Measurements from ENCODE around the gene SYTL3. TPM values are rescaled to one million over a fixed set of nuclear protein-coding genes. Genes with fewer than 3 reads are reported as not detected.
"Not testable (repeated sequence)": the region's sequence is repeated elsewhere in the genome, so short reads cannot be mapped to it uniquely, and the experiment has no call there.

Gene SYTL3
- total and polyA plus RNA-seq, 2 experiments from 2014 or later: 9.9 to 11.4 TPM

DNA sequence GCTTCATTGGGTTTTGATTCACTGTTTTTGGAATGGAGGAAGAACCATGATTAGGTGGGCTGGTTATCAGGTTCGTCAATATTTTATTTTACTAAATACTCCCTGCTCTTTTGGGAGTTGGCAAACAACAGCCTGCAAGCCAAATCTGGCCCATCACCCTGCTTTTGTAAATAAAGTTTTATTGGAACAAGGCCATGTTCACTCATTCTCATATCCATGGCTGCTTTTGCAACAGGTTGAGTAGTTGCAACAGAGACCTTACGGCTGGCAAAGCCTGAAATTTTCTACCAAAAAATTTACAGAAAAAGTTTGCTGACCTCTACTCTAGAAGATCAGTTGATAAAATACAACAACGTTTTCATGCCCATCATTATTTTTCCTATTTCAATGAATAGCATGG, 45.1 kb downstream of the SYTL3 start:
- H3K4me1 ChIP-seq (ENCODE audit: low read depth): no peaks in the 10 kb centered on the region
- DNase-seq (ENCODE audit: low read depth in 1 of 2, low spot score in 1 of 2): no peak
- no peaks in the 10 kb centered on the region for H3K9me3 ChIP-seq (ENCODE audit: low read depth)
- H3K36me3 ChIP-seq: no peaks in the 10 kb centered on the region
- H3K27me3 ChIP-seq: no peaks in the 10 kb centered on the region
- no peak overlapping the region for H3K27ac ChIP-seq
- no peak overlapping the region for H3K4me3 ChIP-seq
- TF ChIP-seq, protein P1, sequence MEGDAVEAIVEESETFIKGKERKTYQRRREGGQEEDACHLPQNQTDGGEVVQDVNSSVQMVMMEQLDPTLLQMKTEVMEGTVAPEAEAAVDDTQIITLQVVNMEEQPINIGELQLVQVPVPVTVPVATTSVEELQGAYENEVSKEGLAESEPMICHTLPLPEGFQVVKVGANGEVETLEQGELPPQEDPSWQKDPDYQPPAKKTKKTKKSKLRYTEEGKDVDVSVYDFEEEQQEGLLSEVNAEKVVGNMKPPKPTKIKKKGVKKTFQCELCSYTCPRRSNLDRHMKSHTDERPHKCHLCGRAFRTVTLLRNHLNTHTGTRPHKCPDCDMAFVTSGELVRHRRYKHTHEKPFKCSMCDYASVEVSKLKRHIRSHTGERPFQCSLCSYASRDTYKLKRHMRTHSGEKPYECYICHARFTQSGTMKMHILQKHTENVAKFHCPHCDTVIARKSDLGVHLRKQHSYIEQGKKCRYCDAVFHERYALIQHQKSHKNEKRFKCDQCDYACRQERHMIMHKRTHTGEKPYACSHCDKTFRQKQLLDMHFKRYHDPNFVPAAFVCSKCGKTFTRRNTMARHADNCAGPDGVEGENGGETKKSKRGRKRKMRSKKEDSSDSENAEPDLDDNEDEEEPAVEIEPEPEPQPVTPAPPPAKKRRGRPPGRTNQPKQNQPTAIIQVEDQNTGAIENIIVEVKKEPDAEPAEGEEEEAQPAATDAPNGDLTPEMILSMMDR (IDR thresholded peaks at IDR 0.05; ENCODE audit: low read depth, low read length): no peak

DNA sequence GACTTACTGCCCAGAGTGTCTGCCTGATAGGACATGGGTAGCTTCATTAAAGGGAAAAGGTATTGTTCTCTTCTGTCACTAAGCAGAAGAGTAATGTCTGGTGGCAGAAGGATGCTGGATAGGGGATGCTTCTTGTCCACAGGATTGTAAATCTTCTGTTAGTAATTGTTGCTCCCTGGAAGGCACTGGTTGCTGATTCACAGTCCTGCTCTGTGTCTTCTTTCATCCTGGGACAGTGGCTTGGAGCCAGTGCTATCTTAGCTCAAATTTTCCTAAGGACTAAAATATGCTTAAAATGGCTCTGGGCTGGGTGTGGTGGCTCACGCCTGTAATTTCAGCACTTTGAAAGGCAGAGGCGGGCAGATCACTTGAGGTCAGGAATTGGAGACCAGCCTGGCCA, 48.0 kb downstream of the SYTL3 start:
- H3K9me3 ChIP-seq (ENCODE audit: low read depth): no peaks in the 10 kb centered on the region
- no peaks in the 10 kb centered on the region for H3K36me3 ChIP-seq
- TF ChIP-seq, protein P1 (IDR thresholded peaks at IDR 0.05; ENCODE audit: low read depth, low read length): no peak
- no peak overlapping the region for H3K4me3 ChIP-seq
- H3K27ac ChIP-seq: no peak overlapping the region
- H3K27me3 ChIP-seq: no peaks in the 10 kb centered on the region
- H3K4me1 ChIP-seq (ENCODE audit: low read depth): no peaks in the 10 kb centered on the region
- no peak for DNase-seq (ENCODE audit: low read depth in 1 of 2, low spot score in 1 of 2)

DNA sequence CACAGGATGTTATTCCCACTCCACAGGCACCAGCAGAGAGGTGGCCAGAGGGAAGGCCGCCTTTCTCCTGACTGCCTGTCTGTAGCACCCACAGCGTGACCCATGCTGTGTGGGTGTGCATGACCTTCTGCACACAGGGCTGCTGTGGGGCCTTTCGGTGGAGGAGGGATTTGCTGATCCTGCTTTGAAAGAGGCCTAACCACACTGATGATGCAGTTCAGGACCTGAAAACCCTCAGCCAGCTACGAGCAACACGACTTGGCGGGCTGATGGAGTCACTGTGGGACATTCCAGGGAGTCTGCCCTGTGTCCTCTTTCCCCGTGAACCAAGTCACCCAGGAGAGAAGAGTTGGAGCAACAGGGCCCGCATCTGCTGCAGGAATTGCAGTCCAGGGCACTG, 49.1 kb downstream of the SYTL3 start:
- DNase-seq (ENCODE audit: low read depth in 1 of 2, low spot score in 1 of 2): no peak
- Histone ChIP-seq H3K27me3 (no peaks in the 10 kb centered on the region), H3K9me3 (ENCODE audit: low read depth) (no peaks in the 10 kb centered on the region), H3K27ac (no peak overlapping the region), H3K36me3 (no peaks in the 10 kb centered on the region), H3K4me1 (ENCODE audit: low read depth) (no peaks in the 10 kb centered on the region), H3K4me3 (no peak overlapping the region)
- TF ChIP-seq, protein P1 (IDR thresholded peaks at IDR 0.05; ENCODE audit: low read depth, low read length): no peak

DNA sequence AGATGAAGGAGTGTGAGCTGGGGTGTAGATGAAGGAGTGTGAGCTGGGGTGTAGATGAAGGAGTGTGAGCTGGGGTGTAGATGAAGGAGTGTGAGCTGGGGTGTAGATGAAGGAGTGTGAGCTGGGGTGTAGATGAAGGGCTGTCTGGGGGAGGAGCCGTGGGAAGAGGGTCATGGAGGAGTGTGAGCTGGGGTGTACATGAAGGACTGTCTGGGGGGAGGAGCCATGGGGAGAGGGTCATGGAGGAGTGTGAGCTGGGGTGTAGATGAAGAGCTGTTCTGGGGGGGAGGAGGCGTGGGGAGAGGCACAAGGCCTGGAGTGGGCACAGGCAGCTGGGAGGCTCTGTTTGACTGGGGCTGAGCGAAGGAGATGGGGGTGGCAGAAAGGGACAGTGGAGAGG, 51.4 kb downstream of the SYTL3 start:
- H3K4me1 ChIP-seq (ENCODE audit: low read depth): peaks cover 12% of the 10 kb centered on the region
- not testable (repeated sequence) for H3K36me3 ChIP-seq; H3K9me3 ChIP-seq (ENCODE audit: low read depth); H3K4me3 ChIP-seq; H3K27me3 ChIP-seq; DNase-seq (ENCODE audit: low read depth in 1 of 2, low spot score in 1 of 2); H3K27ac ChIP-seq

DNA sequence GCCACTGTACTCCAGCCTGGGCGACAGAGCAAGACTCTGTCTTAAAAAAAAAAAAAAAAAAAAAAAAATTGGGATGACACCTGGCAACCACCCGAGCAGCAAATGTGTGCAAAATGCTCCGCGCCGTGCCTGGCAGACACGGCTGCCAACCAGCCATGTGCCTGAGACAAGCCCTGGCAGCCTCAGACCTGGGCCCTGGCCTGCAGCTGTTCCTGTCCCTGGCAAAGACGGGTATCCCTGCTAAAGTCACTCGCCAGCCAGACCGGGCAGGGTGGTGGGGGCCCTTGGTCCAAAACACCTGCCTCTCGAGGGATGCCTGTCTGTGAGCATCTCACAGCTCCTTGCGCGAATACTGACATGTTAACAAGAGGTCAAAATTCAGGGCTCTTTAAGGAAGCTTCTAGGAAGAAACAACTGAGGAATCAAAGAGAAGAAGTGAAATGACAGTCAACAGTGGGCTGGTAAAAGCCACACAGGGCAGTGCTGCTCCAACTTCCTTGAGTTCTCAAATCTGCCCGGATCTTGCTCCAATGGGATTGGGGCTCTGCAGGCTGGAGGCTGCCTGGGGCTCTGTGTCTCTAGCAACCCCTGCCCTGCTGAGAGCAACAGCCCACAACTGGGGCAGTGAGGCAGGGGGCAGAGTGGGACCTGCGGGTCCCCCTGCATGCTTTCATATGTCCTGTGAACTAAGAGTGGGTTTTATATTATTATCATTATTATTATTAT, 53.4 kb downstream of the SYTL3 start:
- Histone ChIP-seq H3K9me3 (ENCODE audit: low read depth) (no peaks in the 10 kb centered on the region), H3K27ac (no peak overlapping the region), H3K27me3 (no peaks in the 10 kb centered on the region), H3K36me3 (no peaks in the 10 kb centered on the region), H3K4me3 (no peak overlapping the region), H3K4me1 (ENCODE audit: low read depth) (peaks cover 31% of the 10 kb centered on the region)
- no peak for DNase-seq (ENCODE audit: low read depth in 1 of 2, low spot score in 1 of 2)
- TF ChIP-seq, protein P1 (IDR thresholded peaks at IDR 0.05; ENCODE audit: low read depth, low read length): no peak
